Activated B cell treated with CpG ODN at 0.5 μM for 24 hours (primary cell): ENCODE data around the gene EBF3. TPM values are rescaled to one million over a fixed set of nuclear protein-coding genes. Genes with fewer than 3 reads are reported as not detected.

Source experiments
- ATAC-seq: fragments of 200-7000 bp; cut with Tn5 transposase; one replicate; pipeline ENCODE4 v1.10.0; 2021; ENCODE audit warnings: low read depth, mild to moderate bottlenecking, moderate library complexity
- CTCF ChIA-PET: fragments of 350-600 bp; sonication (Branson Sonifier 250); formaldehyde crosslinking; loops from one replicate; lab custom pipeline; 2021; ENCODE audit warnings: antibody characterized with exemption; lab: Charles Lee
- POLR2A ChIA-PET: fragments of 350-600 bp; sonication (Branson Sonifier 250); formaldehyde crosslinking; loops from one replicate; lab custom pipeline; 2021; ENCODE audit warnings: antibody characterized with exemption; lab: Charles Lee
- DNase-seq: peaks from one replicate; pipeline ENCODE4 v3.0.0; 2022
- H3K27ac Mint-ChIP-seq: one replicate; pipeline ENCODE4 v1.8.0; 2020; ENCODE audit warnings: mixed read lengths
- H3K27me3 Mint-ChIP-seq: one replicate; pipeline ENCODE4 v1.8.0; 2021; ENCODE audit warnings: mixed read lengths
- H3K36me3 Mint-ChIP-seq: one replicate; pipeline ENCODE4 v1.8.0; 2021; ENCODE audit warnings: low read depth, mixed read lengths
- H3K4me1 Mint-ChIP-seq: one replicate; pipeline ENCODE4 v1.8.0; 2021; ENCODE audit warnings: mixed read lengths
- H3K4me3 Mint-ChIP-seq: one replicate; pipeline ENCODE4 v1.8.0; 2020; ENCODE audit warnings: mild to moderate bottlenecking, mixed read lengths
- H3K9me3 Mint-ChIP-seq: one replicate; pipeline ENCODE4 v1.8.0; 2020; ENCODE audit warnings: mixed read lengths
- CTCF ChIP-seq: fragments of 200-600 bp; IDR thresholded peaks from one replicate; pipeline ENCODE4 v1.8.0; 2022; ENCODE audit warnings: antibody characterized with exemption, mild to moderate bottlenecking
- intact Hi-C: fragments of 100-400 bp; cut with micrococcal nuclease; formaldehyde crosslinking; loops from one replicate; pipeline ENCODE4 v1.15.1; 2024
- total RNA-seq: library from RNA; stranded (reverse); gene quantifications from 2 replicates; pipeline ENCODE4 v1.2.3, GENCODE V29; 2022

EBF3 gene
- total RNA-seq, 1 donor from 2014 or later = not detected

DNA sequence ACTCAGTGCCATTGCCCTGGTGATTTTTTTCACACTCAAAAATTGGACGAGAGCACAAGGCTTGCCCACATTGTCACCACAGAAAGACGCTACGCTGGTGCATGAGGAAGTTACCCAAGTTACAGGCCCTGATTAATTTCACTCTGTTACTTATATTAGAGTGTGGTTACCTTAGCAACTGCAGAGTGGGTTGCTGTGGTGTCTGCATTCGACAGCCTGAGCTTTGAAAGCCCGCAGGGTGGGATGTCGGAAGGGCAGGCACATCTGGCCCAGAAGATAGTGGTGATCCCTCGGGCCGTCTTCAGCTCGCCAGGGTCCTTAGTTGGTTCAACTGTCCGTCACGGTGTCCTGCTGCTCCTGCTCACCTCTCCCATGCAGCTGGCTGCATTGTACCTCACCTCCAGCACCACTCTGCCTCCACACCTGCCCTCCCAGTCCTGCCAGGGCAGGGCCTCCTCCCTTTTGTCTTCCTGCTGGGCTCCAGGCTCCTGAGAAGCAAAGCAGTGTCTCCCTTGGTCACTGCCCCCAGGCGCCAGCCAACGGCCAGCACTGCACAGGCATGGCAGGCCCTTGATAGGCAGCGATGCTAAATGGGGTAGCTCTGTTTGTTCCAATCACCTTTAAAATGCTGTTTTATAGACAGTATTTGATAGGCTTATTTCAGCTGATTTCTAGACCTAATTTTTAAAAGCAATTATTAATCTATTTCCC lies 167.2 kb downstream of the EBF3 start:
- DNase-seq (no peak), ATAC-seq (no peak)
- CTCF ChIA-PET = no interaction called here
- H3K27me3 Mint-ChIP-seq = no peaks in the 10 kb centered on the region
- peaks cover 5% of the 10 kb centered on the region for H3K9me3 Mint-ChIP-seq
- no peaks in the 10 kb centered on the region for H3K4me1 Mint-ChIP-seq
- no peak for TF ChIP-seq CTCF
- no peak overlapping the region for H3K27ac Mint-ChIP-seq
- intact Hi-C loops = no loop called here
- POLR2A ChIA-PET = no interaction called here
- no peaks in the 10 kb centered on the region for H3K36me3 Mint-ChIP-seq
- no peak overlapping the region for H3K4me3 Mint-ChIP-seq

DNA sequence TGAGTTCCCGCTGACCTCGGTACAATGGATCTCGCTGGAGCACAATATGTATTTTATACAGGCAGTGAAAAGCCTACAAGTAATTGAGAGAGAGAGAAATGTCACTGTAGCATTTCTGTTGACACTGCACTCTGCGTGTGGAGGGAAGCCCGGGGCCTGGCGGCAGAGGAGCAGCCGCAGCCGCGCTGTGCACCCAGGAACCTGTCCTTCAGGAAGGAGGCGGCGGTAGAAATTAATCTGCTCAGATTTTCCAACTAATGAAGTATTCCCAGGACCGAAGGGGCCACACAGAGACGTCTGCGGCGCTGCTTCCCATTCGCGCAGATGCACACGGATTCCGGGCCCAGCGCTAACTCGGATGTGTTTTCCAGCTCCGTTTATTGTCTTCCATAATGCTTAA lies 170.1 kb downstream of the EBF3 start:
- DNase-seq = no peak
- intact Hi-C loops = no loop called here
- ChIA-PET POLR2A (no interaction called here), CTCF (no interaction called here)
- H3K27ac Mint-ChIP-seq = no peak overlapping the region
- H3K36me3 Mint-ChIP-seq = no peaks in the 10 kb centered on the region
- peaks cover 4% of the 10 kb centered on the region for H3K9me3 Mint-ChIP-seq
- H3K4me3 Mint-ChIP-seq = no peak overlapping the region
- no peak for TF ChIP-seq CTCF
- H3K4me1 Mint-ChIP-seq = no peaks in the 10 kb centered on the region
- no peaks in the 10 kb centered on the region for H3K27me3 Mint-ChIP-seq
- no peak for ATAC-seq

GRCh38 chr10:129793479-129793878 lies 170.6 kb downstream of the EBF3 start:
- Mint-ChIP-seq H3K27me3 (no peaks in the 10 kb centered on the region), H3K27ac (no peak overlapping the region), H3K36me3 (no peaks in the 10 kb centered on the region), H3K4me3 (no peak overlapping the region), H3K4me1 (no peaks in the 10 kb centered on the region), H3K9me3 (peaks cover 4% of the 10 kb centered on the region)
- ATAC-seq (no peak), DNase-seq (no peak)
- ChIA-PET CTCF (no interaction called here), POLR2A (no interaction called here)
- intact Hi-C loops = no loop called here
- no peak for TF ChIP-seq CTCF

- Mint-ChIP-seq H3K36me3 (no peaks in the 10 kb centered on the region), H3K27me3 (no peaks in the 10 kb centered on the region), H3K9me3 (peaks cover 4% of the 10 kb centered on the region), H3K4me3 (no peak overlapping the region), H3K4me1 (no peaks in the 10 kb centered on the region), H3K27ac (no peak overlapping the region)
- TF ChIP-seq CTCF = no peak
- intact Hi-C loops = no loop called here
- DNase-seq = no peak
- ChIA-PET CTCF (no interaction called here), POLR2A (no interaction called here)
- no peak for ATAC-seq
These were observed 171.2 kb downstream of the EBF3 start for GRCh38 chr10:129792864-129793263.

- H3K9me3 Mint-ChIP-seq = peaks cover 9% of the 10 kb centered on the region
- no peak for TF ChIP-seq CTCF
- no peaks in the 10 kb centered on the region for H3K4me1 Mint-ChIP-seq
- intact Hi-C loops = no loop called here
- no peak overlapping the region for H3K4me3 Mint-ChIP-seq
- POLR2A ChIA-PET = no interaction called here
- ATAC-seq (no peak), DNase-seq (no peak)
- CTCF ChIA-PET = no interaction called here
- no peak overlapping the region for H3K27ac Mint-ChIP-seq
- no peaks in the 10 kb centered on the region for H3K27me3 Mint-ChIP-seq
- no peaks in the 10 kb centered on the region for H3K36me3 Mint-ChIP-seq
These were observed 171.9 kb downstream of the EBF3 start for GRCh38 chr10:129792141-129792540.
